Right renal pelvis (tissue), 4 donors: ENCODE measurements around the gene FMOD. TPM values are rescaled to one million over a fixed set of nuclear protein-coding genes. Genes with fewer than 3 reads are reported as not detected.

Source experiments
- DNase-seq, 4 donors: peaks; one replicate each; pipeline ENCODE4 v3.0.0-alpha.2; 2013; ENCODE audit warnings: low read depth in 4 of 4, low spot score in 3 of 4, missing footprints in 1 of 4
- polyA plus RNA-seq, 4 donors: library from polyadenylated mRNA; unstranded; fragments of 120-200 nt; gene quantifications; one replicate each; pipeline ENCODE4 v1.2.1, GENCODE V29; 2013; ENCODE audit not compliant: insufficient read length in 4 of 4

FMOD gene
- polyA plus RNA-seq: 10 to 100 TPM; 45.5 to 58.0 (median 55.7) TPM

DNA sequence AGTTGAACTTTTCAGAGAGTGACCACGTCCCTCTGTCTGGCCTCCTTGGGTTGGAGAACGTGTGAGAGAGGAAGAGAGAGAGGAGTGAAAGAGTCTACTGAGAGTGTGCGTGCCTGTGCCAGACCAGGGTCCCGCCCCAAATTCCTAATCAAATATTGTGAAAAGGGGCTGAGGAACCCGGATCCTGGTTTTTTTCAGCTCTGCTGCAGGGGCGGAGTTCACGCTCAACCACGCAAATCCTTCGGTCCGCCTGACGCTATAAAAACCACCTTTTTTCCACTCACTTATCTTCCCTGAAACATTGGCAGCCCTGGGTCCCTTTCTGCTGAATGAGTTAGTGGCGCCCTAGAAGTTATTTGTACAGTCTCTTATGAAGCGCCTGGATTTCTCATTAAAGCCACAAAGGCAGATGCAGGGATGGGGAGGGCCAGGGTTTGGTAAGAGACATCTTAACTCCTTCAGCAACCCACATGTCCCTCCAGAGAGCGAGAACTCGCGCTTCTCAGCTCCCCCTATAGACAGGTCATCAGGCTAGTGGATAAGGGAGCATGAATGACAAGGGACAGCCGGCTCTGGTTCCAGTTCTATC, at the start of gene FMOD:
Gene FMOD, minus strand, starts transcription at position 86 of the 589 bp plus-strand sequence. CDS start 2,852 bp downstream, outside the sequence.
- no peak for DNase-seq

DNA sequence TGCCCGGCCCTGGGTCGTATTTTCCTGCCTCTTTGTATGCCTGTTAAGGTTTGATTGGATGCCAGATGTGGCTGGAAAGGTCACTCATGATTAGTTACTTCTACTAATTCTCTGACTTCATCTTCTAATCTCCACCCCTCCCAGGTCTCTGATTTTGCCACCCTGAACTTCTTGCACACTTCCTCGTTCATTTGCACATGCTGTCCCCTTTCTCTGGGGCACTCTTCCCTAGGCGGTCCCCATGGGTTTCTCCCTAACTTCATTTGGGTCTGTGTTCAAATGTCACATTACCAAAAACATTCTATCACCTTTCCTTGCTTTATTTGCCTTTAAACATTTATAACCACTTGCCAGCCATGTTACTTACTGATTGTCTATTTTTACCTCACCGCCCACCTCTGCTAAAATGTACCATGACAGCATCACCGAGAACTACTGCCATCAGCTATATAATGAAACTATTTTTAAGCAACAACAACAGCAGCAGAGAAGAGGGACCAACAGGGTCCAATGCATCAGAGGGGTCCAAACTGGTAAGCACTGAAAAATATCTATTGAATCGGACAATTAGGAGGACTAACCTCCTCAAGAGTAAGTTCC, 45.8 kb upstream of the FMOD start:
- no peak for DNase-seq

DNA sequence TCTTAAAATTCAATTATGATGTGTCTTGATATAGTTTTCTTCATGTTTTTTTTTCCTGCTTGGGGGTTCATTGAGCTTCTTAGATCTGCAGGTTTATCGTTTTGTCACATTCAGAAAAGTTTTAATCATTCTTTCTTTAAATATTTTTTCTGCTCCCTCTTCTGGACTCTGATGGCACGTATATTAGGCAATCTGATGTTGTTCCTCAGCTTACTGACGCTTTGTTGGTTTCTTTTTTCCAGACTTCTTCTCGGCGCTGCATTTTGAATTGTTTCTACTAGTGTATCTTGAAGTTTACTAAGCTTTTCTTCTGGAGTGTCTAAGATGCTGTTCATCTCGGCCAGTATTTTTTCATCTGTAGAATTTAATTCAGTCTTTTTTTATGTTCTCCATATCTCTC, 44.8 kb upstream of the FMOD start:
- no peak for DNase-seq

DNA sequence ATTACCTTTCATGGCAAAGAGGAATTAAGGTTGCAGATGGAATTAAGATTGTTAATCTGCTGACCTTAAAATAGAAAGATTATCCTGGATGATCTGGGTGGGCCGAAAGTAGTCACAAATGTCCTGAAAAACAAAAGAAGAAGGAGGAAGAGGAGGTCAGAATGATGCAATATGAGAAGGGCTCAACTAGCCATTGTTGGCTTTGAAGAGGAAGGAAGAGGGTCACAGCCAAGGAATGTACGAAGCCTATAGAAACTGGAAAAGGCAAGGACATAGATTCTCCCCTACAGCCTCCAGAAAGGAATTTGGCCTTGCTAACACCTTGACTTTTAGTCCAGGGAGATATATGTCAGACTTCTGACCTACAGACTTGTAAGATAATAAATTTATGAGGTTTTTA, 39.4 kb upstream of the FMOD start:
- DNase-seq: no peak

DNA sequence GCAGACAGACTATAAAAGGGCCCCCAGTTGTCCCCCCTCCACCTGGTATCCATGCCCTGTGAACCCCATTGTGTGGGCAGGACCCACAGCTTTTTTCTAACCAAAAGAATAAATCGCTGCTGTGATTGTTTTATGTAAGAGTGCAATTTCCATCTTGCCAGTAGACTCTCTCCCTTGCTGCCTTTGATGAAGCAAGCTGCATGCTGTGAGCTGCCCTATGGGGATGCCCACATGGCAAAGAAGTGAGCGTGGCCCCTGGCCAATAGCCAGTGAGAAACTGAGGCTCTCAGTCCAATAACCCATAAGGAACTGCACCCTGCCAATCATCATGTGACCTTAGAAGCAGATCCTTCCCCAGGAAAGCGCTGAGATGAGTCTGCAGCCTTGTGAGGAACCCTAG, 37.8 kb upstream of the FMOD start:
- DNase-seq: no peak

DNA sequence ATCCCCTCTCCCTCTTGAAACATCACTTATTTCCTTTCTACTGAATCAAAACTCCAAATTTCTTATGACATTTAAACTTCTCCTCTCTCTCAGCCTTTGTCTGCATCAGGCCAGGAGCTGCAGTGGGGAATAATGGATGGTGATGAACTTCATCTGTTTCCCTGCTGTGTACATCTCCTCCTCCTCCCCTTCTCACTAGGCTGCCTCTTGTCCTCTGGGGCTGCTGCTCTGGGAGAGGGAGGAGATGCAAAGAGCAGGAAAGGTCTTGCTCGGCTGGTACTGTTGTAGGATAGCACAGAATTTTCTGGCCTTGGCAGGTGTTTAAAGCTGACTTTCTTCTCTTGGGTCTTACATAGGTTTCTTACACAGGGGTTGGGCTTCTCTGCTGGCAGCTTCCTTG, 31.1 kb upstream of the FMOD start:
- no peak for DNase-seq

DNA sequence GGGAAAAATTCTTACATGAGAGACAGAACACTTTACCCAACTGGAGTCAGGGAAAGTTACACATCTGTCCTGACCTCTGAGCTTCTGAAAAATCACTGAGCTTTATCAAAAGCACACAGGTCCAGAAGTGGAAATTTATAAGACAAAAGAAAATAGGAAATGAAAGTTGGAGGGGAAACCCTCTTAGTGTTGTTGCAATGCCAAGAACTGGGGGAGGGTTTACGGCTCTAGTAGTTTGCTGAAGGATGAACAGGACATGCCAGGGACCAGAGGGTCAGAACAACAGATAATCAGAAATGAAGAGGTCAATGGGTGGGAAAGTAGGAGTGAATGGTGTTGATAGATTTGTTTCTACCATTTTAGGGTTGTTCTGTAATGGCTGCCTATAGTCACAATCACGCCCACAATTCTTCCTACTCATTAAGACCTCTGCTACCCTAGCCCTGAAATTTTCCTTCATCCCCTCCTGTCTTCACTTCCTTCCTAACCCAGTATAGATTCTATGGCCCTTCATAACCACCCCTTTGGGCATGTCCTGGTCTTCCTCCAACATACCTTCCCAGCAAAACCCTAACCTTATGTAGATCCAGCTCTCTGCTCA, 30.3 kb upstream of the FMOD start:
- DNase-seq: no peak

DNA sequence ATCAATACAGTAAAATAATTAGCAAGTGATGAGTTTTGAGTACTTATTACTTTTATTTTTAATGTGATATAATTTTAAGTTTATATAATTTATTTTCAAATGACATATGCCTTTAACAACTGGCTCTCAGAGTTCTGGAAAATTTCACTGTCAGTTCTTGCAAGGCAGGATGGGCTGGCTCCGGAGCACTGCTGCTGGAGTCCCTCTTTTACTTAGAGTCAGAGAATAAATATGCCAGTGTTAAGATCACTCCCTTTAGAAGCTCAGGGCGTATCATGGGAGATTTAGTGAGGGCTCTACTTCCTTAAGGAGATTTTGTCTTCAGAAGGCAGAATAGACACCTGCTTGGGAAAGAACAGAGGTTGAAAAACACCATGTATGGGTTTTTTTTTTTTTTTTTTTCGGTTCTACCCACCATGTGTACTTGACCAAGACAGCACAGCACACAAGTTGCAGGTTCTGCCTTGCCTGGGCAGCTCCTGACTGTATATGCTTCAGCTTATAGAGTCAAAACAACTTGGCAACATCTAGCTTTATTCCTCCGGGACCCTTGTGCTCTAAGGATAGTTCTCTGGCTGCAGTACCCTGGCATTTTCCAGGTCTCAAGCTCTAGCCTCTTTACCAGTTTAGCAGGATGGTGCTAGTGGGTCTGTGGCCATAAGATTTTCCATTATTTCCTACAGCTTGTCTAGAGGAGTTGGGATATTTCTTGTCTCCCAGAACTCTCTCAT, 29.7 kb upstream of the FMOD start:
- no peak for DNase-seq

DNA sequence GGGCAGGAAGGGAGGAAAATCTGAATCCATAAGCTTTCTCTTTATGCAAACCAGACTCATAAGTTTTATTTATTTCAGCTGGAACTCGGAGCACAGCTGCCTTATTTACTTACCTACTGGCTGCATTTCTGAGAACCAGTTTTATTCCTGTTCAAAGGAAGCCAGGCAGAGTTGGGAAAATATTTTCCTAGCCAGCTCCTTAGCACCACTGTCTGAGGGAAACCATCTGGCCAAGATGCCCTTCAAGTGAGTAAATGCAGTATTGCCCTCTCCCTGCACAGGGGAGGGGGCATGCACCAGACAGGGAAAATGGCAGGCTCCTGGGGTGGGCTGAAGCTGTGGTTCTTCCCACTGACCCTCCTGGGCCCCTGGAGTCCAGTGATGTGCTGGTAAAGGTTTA, 28.9 kb upstream of the FMOD start:
- DNase-seq: peak in 1 of 4 donors; percentile 51

DNA sequence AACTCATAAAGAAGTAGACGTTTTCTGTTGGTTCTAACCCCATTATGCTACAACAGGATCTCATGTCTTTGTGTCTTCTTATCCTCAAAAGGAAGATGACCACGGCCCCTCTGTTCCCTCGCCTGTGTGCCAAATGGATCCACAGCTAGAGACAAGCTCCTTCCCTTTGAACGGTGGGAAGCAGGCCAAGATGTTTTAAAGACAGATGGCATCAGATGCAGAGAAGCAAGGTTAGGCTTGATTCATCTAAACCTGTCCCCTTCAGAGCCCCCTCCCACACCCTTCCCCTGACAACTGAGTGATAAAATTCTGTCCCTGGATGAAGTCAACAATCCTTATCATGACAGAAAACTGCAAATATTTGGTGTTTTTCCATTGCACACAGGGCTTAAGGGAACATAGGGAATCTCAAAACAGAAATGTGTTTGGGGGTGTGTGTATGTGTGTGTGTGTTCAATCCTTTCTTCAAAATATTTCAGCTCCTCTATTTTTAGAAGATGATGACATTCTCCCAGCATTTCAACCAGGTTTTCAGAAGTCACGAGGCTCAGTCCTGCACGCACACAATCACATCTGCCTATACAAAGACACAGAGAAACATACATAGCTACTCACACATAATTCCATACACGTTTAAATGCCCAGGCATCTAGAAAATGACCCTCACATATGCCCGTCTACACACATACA, 27.8 kb upstream of the FMOD start:
- DNase-seq: no peak

DNA sequence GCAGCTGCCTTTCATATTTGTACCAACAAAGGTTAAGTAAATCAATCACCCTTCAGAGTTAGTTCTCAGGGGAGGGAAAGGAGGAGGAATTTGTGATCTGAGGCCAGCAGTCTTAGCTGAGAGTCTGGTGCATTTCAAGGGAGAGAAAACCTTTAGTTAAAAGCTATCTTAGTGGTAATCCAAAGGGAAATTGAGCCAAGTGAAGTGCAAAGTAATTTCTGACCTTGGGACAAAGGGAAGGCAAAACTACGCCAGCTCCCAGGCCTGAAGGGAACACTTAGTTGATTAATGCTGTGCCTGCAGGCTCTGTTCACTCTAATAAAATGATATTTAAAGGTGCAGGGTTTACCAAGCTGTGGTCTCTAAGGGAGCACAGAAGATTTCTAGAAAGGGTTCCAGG, 23.1 kb upstream of the FMOD start:
- no peak for DNase-seq

DNA sequence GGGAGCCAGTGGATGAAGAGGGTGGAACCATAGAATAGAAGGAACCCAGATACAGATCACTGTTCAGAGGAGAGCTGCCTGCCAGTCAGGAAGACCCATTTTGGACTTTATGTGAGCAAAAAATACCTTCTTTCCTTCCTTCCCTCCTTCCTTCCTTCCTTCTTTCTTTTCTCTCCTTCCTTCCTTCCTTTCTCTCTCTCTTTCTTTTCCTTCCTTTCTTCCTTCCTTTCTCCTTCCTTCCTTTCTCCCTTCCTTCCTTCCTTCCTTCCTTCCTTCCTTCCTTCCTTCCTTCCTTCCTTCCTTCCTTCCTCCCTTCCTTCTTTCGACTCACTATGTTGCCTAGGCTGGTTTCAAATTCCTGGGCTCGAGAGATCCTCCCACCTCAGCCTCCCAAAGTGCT, 22.1 kb upstream of the FMOD start:
- DNase-seq: no peak

DNA sequence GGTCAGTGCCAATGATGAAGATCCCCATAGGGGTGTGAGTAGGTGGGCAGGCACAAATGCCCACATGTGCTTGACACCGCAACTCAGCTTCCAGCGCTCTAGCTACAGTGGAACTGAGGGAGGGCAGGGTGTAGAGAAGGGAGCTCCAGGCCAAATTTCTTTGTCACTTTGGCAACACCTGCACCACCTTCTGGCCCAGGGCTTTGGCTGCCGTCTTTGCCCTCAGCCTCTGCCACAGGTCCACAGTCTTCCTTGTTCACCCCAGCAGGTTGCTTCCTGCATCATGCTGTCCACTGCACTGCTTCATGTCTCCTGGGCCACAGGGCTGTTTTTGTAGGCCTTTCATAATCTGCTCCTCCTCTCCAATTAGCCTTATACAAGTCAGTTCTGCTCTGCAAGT, 20.4 kb upstream of the FMOD start:
- no peak for DNase-seq

DNA sequence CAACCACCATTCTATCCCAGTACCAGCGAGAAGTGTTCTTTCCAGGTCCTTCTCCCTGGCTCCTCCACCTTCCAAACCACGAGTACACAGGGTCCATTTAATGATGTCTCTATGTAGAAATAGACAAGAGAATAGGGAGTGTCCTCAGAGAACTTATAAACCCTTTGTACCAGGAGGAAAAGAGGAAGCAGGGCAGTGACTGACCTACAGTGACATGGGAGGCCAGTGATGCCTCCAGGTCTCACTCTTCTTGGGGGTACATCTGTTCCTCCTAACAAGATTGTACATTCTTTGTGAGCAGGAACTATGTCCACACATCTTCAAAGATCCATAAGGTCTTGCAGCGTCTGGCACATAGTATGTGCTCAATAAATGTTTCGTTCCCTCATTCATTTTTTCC, 18.7 kb upstream of the FMOD start:
- DNase-seq: no peak

DNA sequence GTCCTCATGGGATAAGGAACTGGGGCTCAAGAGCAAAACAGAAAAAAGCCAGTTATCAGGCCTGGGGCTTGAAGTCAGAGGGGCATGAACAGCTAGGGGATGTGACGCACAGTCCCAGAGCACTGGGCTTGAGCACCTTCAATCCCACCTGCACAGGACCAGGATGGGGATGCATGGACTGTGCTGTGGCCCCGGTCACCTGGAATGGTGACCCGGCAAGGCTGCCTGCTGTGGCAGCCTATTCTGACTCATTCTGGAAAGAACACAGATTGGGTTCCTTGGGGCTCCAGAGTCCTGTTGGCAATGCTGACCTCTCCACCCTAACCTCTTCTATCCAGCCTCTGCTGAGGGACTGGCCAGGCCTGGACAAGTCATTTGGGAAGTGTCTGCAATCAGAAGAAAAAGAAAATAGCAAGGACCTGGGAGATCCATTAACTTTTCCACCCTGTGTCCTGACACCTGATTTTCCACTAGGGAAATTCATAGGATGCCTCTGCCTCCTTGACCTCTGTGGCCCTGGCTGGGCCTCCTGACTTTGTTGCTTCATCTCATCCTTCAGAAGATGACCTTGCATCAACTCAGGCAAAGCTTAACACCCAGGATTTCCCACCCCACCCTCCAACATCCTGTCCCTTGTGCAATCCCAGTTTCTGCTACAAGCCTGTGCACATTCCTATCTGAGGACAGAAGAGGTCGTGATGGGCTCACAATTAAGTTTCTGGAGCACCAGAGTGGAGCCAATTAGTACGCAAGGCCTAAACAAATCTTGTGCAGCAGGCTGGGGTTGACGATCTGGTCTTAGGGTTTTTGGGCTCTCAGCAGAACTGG, 17.9 kb upstream of the FMOD start:
- no peak for DNase-seq

DNA sequence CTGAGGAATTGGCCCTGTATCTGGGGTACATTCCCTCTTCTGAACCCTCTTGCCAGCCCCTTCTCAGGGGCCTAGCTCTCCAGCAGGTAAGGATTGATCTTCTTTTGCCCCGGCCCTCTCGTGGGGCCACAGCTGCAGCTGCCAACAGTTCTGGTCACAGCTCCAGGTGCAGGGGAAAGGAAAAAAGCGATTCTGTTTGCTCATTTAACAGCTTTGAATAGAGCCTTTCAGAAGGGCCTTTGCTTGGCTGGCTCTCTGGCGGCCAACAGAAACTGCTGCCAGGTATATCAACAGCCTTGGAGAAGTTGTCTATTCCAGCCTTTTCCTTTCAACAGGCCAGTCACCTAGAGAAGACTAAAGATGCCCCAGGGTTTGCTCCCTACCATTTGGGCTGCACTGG, 16.1 kb upstream of the FMOD start:
- DNase-seq: no peak

DNA sequence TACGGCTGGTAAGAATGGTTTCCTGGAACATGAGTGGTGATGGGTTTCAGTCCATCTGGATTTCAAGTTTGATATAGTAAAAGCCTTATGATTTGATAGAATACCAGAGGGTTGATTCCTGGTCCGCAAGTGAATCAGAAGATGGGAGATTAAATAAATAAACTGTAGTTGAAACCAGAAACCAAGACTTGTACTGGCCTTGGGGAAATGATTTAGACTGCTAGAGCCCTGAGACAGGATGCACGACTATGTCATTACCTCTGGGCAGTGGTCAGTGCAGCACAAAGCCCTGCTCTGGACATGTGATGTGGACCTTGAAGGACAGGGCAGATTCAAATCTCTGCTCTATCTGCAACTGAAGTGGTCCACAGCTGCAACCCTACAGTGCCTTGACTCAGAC, 15.6 kb upstream of the FMOD start:
- no peak for DNase-seq

DNA sequence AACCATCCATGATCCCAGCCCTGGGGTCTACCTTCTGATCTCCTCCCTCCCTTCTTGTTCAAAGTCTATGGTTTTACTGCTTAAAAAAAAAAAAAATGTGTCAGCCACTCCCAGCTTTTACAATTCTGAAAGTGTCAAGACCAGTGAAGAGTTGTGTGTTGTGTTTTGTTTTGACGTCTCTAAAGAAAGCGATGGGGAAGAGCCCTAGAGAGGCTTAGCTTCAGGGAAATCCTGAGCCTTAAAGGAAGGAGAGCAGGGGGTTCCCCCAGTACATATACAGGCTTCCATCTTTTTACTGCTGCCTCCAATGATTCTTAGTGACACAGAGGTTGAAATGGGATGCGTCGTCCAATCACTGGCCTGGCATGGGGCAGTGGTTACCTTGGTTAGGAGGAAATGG, 13.9 kb upstream of the FMOD start:
- DNase-seq: no peak

DNA sequence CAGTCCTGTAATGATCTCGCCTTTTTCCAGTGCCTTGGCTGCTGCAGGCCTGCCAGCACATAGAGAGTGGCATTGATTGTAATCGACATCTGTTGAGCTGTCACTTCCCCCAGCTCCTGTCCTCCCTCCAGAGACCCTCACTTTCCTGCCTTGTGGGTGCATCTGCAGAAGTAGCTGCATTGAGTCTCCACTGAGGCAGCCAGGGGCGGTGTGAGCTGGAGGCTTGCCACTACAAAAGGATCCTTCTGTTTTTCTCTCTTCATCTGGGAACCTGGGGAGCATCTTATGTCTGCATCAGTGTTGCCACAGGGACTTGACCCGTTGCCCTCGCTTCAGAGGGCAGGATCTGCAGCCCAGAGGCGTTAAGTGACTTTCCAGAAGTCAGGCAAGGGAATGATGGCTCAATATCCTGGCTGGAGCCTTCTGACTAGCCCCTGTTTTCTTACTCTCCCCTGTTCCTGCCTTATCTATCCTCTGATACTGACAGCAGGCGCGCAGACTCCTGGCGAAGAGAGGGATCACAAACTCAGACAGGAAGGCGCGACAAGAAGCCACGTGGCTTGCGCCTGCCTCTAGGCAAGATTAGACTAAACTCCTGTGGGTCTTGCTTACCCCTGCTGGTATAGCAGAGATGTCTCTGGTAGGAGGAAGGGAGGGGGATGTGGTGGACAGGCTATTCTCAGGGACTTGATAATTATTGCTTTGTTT, 13.3 kb upstream of the FMOD start:
- DNase-seq: no peak

DNA sequence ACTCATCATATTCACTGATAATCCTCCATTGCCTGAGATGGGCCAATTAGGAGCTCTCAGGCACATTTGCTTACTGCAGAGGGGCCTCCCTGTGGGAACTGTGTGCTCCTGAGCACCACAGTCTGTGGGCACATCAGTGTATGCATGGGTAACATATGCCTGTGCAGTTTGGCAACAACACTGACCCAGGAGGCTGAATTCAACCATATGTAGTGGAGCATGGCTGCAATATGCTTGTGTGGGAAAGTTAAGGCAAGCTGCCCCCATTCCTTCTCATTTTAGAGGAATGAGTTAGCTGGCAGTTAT, 11.8 kb upstream of the FMOD start:
- DNase-seq: no peak
